Activated T-cell treated with anti-CD3 and anti-CD28 coated beads for 48 hours (primary cell): Measurements from ENCODE around the gene SH3RF3.

Experiments
- DNase-seq: peaks from one replicate; pipeline ENCODE4 v3.0.0-alpha.2; 2020; ENCODE audit warnings: low read depth

Gene SH3RF3

DNA sequence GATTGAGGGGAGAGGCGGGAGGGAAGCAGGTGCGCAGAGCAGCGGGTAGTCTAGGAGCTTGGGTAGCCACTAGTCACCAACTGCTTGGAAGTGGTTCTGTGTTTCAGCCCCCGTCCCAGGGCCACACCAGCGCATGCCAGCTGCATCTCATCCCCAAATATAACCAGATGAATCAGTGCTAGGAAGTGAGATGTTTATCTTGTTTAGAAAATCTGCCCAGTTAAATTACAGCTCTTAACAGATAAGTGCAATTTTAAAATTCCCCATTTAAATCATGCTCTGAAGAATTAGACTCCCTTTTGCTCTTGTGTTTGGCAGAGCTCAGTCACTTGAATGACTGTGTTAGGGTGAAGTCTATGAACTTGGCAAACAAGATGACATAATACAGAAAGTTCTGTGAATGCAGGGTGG is 291.0 kb downstream of the SH3RF3 start:
- DNase-seq = no peak

DNA sequence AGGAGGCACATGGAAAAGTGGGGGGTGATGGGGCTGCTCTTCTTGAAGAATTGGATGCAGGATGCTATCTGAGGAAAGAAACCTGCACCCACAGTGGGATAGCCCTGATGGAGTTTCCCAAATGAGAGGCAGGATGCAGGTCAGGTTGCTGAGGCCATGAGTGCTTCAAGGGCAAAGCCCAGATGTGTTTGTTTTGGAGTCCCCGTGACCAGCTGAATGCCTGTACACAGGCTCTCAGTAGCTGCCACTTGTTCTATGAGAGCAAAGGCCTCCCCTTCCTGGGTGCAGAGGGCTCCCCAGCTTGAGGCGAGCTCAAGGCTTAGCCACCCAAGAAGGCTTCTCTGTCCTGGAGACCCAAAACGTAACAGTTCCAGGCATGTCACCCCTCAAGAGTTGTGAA is 292.1 kb downstream of the SH3RF3 start:
- no peak for DNase-seq

DNA sequence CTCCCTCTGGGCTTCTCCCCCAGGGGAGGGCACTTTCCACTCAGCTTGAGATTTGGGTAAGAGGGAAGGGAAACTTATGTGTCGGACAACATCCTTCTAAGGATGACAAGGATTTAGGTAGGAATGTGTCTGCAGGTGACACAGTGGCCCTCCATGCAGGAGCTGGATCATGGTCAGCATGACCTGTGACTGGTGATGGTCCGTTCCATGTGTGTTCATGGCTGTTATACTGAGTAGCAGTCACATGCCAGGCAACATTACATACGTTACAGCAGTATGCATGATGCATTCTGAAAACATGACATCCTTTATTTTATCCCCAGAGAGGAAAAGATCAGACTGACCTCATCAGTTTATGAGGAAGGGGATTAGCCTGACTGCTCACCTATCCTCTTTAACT is 292.6 kb downstream of the SH3RF3 start:
- no peak for DNase-seq

DNA sequence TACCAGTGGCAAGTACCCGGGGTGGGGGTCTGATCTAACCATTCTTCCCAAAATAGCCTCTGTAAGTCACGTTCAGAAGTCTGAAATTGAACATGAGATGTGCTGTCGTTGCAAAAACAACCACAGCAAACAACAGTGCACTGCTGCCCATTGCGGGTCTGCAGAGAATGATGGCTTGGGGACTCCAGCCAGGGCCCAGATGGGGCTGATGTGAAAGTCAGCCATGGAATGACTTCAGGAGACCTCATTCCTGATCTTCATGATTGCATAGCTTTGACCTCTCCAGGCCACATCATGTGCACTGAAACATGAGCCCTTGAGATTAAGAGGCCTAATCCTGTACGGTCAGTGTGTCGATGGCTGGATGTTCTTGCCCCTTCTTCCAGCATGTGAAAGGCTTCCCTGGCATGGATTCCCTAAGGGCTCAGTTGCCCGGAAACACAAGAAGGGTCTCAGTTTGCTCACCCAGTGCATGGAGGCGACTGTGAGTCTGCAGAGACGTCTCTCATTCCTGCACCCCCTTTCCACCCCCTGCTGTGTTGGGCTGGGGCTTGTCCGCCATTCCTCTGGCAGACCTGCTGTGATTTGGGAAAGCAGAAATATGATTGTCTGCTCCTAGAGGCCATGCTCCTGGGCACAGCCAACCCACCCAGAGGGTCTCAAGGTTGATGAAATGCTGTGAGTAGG is 293.2 kb downstream of the SH3RF3 start:
- DNase-seq = no peak

DNA sequence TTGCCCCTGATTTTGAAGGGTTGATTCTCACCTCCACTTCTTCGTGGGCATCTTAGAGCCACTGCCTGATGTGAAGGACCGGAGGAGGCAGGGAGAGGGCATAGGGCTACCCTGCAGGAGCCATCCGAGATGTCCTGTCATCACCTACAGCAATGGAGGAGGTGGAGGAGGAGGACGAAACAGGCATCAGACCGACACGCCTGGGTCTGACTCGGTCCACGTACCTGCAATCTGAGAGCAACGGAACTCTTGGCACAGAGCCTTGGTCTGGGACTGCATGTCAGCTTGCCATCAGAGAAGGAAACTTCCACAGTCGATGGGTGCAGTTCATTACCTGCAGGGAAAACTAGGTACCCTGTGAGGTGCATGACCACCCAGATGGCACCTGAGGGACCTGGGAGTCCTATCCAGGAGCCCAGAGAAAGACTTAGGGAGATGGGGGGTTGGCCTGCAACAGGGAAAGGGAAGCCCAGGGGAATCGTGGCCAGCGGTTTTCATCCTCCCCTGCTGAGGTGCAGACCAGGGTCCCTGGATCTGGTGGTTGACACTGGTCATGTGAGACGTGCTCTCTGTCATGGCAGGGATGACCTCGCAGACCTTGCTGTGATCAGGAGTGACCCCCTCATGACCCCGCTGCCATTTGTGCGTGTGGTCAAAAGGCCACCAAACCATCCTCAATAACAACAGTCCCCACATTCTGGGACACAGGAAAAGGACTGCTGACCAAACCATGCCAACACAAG is 293.9 kb downstream of the SH3RF3 start:
- no peak for DNase-seq

DNA sequence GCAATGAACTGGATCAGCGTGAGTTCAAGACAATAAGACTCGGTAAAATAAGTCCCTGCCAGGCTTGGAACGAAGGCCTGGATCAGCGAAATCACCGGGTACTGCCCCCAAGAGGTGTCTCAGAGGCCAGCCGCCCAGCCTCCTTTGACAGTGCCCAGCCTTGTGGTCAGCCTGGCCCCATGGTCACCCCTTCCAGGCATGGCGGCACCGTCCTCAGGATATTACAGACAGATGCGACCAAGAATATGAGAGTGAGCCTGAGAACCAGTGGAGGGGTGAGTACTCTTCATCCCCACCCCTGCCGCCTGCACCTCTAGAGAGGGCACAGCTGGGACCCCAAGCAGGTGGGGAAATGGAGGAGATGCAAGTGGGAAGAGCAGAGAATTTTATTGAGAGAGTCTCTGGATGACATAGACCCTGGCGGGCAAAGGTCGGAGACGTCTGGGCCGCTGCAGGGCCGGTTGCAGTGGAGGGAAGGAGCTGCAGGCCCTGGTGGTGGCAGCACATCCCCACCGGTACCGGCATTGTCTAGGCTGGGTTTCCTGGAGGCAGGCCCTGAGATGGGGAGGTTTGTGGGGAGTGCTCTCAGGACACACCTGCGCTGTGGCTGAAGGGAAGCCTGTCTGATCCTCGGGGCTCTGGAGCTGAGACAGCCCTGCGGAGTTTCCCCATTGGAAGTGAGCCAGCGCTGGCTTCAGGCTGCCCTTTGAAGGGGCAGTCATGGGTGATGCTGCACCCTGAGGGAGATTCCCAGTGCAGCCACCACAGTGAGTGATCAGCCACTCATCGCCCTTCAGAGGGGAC is 294.8 kb downstream of the SH3RF3 start:
- DNase-seq = no peak

DNA sequence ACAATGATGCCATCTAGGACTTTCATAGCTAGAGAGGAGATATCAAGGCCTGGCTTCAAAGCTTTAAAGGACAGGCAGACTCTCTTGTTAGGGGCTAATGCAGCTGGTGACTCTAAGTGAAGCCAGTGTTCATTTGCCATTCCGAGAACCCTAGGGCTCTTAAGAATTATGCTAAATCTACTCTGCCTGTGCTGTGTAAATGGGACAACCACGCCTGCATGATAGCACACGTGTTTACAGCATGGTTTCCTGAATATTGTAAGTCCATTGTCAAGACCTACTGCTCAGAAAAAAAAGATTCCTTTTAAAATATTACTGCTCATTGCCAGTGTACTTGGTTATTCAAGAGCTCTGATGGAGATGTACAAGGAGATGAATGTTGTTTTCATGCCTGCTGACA is 296.4 kb downstream of the SH3RF3 start:
- DNase-seq = no peak

DNA sequence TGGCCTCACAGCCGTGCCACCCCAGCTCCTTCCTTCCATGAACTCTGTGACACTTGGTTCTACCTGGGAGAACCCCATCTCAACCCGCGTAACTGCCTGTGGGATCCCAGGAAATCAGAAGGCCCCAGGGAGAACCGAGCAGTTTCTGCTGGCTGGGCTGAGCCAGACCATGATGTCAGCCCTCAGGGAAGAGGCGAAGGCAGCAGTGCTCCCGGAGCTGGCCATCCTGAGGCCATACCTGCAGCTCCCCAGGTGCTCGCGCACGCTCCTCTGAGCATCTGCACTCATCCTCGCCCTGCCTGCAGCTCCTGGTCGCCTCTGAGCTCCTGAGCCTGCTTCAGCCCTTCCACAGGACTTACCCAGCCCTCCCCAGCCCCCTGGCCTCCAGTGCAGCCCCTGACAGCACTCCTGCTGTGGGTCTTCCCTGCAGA is 298.7 kb downstream of the SH3RF3 start:
- no peak for DNase-seq

DNA sequence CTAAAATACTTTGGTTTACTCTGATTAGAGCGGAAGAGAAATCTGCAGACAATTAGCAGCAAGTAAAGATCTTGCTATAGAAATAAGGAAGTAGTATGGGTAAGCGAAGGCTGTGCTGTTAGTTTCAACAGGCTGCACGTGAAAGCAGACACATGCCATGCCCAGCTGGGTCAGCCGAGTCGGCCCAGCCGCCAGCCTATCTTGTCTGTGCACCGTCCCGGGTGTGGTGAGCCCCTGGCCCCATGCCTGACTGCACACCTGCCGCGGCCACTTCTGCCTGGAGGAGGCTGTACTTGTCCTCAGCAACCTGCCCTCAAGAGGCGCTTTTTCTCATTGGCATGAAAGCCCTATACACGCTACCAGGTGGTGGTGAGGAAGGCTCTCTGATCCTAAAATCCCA is 299.3 kb downstream of the SH3RF3 start:
- no peak for DNase-seq

DNA sequence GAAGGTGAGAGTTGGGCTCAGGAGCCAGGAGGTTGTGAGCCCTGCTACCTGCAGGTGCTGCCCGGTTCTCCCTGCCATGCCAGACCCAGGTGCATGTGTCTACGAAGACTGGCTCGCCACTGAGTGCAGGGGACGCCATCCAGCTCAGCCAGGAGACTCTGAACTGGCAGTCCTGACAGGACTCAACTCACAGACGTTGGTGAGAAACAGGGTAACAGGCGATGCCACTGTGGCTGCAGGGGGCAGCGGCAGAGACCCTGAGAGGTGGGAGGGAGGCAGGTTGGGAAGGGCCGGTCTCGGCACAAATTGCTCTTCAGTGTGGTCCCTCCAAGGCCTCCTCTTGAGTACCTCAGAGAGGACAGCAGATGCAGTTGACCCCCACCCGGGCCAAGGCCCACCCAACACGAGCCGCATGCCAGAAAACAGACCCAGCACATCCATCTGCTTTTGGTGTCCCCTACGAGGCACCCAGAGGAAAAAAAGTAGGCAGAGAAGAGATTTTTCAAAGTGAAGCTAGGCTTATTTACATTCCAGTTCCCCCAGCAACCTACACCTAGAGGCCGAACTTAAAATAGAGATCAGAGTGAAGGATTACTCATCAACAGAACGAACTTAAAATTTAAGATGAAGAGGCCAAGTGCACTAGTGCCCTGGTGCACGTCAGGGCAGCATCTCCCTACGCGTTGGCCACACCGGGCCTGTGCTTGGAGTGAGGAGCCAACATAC is 300.0 kb downstream of the SH3RF3 start:
- DNase-seq = no peak

DNA sequence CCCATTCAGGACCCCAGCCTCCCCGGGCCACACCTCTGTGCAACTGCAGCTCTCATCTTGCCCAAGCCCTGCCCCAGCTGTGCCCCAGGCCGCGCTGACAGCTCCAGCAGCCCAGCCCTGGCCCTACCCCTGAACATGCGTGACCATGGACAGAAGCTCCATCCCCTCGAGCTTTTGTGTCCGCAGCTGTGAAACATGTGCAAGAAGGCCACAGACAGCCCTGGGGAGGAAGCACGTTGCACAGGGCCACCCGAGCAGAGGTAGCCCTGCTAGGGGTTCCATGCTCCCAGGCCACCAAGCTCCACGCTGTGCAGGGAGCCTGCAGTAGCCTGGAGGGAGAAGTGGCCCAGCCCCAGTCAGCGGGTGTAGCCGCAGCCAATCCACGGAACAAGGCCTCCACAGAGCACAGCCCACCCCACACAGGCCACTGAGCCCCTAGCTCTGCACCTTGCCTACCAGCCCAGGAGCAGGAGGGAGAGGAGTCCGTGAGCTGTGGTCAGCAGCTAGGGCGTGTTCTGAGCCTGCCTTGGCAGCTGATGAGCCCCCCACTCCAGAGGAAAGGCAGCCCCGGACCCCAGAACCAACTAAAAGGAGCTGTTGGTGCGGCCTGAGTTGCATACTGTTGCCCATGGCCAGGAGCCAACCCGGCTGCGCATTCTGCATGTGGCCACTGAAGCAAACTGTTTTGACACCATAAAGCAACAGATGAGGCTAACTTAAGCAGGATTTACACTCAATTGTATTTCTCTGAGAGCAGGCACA is 300.7 kb downstream of the SH3RF3 start:
- no peak for DNase-seq

DNA sequence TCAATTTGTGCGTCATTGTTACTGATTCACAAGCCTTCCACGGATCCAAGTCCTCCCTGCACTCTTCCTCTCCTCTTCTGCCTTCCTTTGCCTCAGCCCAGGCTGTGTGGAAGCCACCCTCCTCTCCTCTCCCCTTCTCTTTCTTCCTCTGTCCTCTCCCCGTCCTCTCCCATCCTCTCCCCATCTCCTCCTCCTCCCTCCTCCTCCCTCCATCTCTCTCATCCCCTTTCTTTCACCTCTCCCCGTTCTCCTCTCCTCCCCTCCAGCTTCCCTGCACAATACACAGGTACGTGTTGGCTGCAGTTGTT is 301.3 kb downstream of the SH3RF3 start:
- no peak for DNase-seq

DNA sequence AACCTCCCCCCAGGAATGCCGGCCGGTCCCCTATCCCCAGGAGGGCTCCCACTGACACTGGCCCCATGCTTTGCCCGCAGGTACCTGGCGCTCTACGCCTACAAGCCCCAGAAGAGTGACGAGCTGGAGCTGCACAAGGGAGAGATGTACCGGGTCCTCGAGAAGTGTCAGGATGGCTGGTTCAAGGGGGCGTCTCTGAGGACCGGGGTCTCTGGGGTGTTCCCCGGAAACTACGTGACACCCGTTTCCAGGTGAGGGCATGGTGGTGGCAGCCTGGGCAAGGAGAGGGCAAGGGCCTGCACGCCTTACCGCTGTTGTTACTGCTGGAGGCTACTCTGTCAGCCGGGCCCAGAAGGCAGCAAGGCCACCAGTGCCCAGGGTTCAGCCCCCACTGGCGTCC is 303.4 kb downstream of the SH3RF3 start:
- DNase-seq = no peak

DNA sequence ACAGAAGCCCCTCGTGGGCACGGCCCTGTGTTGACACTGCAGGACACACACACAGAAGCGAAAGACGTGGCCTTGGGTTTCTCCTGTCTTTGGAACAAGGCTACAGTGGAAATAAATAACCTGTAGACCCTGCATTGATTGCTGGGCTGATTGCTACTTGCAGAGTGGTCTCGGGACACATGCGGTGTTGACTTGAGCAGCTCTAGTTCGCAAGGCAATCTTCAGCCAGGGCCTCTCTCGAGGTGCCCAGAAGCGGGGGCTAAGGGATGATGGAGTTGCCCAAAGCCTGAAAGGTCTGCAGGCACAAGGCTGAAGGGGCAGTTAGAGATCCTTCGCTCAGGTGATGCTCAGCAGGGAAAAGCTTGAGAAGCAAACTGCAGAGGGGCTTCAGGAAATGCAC is 304.5 kb downstream of the SH3RF3 start:
- DNase-seq = no peak

DNA sequence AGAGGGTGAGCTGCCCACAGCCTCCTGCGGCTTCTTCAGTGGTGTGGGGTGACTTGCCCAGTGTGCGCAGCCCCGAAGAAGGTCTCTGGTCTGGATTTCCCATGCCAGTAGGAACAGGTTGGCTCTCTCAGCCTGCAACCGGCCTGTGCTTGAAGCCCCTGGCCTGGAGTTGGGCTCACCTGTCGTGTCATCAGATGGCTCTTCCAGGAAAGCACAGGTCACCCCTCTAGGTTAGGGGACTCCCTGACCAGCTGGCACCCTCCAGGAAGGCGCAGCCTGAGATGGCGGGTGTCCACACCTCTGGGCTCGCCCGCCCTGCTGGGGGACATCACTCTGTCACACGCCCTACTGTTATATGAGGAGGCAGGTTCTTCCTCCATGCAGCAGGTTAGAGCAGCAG is 304.9 kb downstream of the SH3RF3 start:
- DNase-seq = no peak

DNA sequence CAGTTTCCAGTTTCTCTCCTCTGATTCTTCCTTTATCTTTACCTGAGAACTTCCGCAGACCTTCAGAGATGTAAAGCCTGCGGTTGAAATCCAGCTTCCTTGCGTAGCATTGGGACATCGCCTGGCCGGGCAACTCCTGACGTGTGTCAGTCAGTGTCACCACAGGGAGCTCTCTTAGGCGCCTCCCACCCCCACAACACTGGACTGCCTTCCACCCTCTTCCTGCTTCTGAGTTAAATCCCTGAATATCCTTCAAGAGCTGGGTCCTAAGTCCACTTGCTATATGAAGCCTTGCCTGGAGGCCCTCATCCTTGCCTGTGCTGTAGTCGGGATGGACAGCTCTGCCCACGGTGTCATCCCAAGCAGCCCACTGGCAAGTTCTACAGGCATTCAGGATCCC is 305.3 kb downstream of the SH3RF3 start:
- no peak for DNase-seq

DNA sequence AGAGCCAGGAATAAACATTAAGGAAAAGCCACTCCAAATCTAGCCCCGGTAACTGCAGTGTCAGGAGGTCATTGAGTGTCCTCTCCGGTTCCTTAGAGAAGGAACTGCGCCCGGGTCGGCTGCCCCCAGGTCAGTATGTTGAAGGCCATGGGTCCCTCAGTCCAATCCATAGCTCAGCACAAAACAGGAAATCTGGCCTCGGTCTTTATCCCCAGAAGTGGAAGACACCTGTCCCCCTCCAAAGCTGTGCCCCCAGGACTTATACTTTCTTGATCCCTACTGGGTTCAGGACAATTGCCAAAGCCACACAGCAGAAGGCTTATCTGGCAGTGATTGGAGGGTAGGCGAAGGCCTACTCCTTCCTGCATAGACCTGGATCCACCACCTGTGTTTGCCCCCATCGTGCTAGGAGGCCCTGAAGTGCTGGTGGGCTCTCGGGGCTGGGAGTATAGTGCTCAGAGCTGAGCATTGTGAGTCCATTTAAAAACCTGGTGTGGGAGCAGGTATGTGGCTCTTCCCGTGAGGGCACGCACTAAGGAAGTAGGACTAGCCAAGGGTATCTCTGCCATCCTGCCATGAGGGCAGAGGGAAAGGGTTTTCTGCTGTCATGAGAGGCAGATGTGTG is 306.2 kb downstream of the SH3RF3 start:
- DNase-seq = no peak

DNA sequence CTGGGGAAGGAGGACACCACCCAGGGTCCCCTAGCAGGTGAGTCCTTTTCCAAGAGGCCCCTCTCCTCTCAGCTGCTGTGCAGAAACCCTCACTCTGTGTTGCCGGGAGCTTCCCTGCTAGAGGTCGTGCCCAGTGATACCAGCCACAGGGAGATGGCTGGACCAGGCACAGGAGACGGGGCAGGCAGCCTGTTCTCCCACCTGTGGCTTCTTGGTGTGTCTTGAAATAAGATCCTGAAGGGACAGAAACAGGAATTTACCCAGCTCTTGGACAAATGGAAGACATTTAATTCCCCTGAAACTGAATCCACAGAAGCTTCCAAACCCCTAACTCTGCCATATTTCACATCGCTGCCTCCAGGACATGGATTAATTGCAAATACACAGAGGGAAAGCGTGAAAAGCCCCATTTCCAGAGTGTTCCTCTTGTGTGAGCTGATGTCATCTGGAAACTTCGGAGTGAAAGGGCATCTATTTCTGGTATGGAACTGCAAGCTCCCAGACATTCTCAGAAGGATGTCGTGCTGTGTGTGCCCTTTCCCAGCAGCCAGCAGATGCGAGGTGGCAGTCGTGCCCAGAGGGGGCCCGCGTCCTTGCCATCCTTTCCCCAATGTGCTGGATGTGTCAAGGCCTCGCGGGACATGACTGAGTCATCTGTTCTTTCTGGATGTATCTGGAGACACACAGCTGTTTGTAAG is 307.0 kb downstream of the SH3RF3 start:
- no peak for DNase-seq

DNA sequence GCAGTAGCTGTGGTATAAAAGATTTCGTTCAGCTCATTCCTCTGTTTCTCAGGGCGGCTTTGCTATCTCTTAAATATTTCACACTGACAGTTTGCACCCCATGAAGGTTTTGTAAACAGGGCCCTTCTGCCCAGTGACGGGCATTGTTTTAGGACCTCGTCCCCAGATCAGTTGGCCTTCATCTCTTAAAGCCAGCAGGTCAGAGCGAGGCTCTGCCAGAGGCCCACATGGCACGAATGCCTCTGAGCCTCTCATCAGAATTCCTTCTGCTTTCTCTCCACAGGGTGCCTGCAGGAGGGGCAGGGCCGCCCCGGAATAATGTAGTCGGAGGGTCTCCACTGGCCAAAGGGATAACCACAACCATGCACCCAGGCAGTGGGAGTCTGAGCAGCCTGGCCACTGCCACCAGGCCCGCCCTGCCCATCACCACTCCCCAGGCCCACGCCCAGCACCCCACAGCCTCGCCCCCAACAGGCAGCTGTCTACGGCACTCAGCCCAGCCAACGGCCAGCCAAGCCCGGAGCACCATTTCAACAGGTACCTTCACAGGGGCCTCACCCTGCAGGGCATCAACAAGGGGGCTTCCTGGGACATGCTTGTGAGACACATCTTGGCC is 307.7 kb downstream of the SH3RF3 start:
- no peak for DNase-seq
